ENCODE measurements around the gene EVI2A. TPM values are rescaled to one million over a fixed set of nuclear protein-coding genes. Genes with fewer than 3 reads are reported as not detected.

The EVI2A gene
- total RNA-seq, 1 donor from 2014 or later: not detected

DNA sequence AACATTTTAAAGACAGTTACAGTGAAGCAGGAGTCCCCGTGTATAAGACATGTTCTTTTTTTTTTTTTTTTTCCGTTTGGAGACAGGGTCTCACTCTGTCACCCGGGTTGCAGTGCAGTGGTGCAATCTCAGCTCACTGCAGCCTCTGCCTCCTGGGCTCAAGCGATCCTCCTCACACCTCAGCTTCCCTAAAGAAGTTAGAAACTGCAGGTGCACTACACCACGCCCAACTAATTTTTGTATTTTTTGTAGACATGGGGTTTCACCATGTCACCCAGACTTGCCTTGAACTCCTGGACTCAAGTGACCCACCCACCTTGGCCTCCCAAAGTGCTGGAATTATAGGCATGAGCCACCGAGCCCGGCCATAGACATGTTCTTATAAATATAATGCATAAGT is 10.5 kb downstream of the EVI2A start:
- H3K36me3 ChIP-seq (ENCODE audit: control insufficient read depth, insufficient read depth, low read length): no peaks in the 10 kb centered on the region
- no peaks in the 10 kb centered on the region for H3K27me3 ChIP-seq (ENCODE audit: control insufficient read depth, insufficient read depth, low read length)
- TF ChIP-seq, protein P1, sequence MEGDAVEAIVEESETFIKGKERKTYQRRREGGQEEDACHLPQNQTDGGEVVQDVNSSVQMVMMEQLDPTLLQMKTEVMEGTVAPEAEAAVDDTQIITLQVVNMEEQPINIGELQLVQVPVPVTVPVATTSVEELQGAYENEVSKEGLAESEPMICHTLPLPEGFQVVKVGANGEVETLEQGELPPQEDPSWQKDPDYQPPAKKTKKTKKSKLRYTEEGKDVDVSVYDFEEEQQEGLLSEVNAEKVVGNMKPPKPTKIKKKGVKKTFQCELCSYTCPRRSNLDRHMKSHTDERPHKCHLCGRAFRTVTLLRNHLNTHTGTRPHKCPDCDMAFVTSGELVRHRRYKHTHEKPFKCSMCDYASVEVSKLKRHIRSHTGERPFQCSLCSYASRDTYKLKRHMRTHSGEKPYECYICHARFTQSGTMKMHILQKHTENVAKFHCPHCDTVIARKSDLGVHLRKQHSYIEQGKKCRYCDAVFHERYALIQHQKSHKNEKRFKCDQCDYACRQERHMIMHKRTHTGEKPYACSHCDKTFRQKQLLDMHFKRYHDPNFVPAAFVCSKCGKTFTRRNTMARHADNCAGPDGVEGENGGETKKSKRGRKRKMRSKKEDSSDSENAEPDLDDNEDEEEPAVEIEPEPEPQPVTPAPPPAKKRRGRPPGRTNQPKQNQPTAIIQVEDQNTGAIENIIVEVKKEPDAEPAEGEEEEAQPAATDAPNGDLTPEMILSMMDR (IDR thresholded peaks at IDR 0.05; ENCODE audit: insufficient read depth, low read length, severe bottlenecking): no peak
- H3K4me3 ChIP-seq (ENCODE audit: low read depth, low read length): no peak overlapping the region
- DNase-seq (ENCODE audit: low read depth) (no peak), FAIRE-seq (no peak)

- FAIRE-seq (no peak), DNase-seq (ENCODE audit: low read depth) (no peak)
- TF ChIP-seq, protein P1 (IDR thresholded peaks at IDR 0.05; ENCODE audit: insufficient read depth, low read length, severe bottlenecking): no peak
- Histone ChIP-seq H3K4me3 (ENCODE audit: low read depth, low read length) (no peak overlapping the region), H3K36me3 (ENCODE audit: control insufficient read depth, insufficient read depth, low read length) (no peaks in the 10 kb centered on the region), H3K27me3 (ENCODE audit: control insufficient read depth, insufficient read depth, low read length) (no peaks in the 10 kb centered on the region)
These were observed 11.2 kb downstream of the EVI2A start for GRCh38 chr17:31310260-31310659.

GRCh38 chr17:31309556-31309955 is 11.9 kb downstream of the EVI2A start:
- Histone ChIP-seq H3K27me3 (ENCODE audit: control insufficient read depth, insufficient read depth, low read length) (no peaks in the 10 kb centered on the region), H3K36me3 (ENCODE audit: control insufficient read depth, insufficient read depth, low read length) (no peaks in the 10 kb centered on the region), H3K4me3 (ENCODE audit: low read depth, low read length) (no peak overlapping the region)
- FAIRE-seq (no peak), DNase-seq (ENCODE audit: low read depth) (no peak)
- TF ChIP-seq, protein P1 (IDR thresholded peaks at IDR 0.05; ENCODE audit: insufficient read depth, low read length, severe bottlenecking): no peak

DNA sequence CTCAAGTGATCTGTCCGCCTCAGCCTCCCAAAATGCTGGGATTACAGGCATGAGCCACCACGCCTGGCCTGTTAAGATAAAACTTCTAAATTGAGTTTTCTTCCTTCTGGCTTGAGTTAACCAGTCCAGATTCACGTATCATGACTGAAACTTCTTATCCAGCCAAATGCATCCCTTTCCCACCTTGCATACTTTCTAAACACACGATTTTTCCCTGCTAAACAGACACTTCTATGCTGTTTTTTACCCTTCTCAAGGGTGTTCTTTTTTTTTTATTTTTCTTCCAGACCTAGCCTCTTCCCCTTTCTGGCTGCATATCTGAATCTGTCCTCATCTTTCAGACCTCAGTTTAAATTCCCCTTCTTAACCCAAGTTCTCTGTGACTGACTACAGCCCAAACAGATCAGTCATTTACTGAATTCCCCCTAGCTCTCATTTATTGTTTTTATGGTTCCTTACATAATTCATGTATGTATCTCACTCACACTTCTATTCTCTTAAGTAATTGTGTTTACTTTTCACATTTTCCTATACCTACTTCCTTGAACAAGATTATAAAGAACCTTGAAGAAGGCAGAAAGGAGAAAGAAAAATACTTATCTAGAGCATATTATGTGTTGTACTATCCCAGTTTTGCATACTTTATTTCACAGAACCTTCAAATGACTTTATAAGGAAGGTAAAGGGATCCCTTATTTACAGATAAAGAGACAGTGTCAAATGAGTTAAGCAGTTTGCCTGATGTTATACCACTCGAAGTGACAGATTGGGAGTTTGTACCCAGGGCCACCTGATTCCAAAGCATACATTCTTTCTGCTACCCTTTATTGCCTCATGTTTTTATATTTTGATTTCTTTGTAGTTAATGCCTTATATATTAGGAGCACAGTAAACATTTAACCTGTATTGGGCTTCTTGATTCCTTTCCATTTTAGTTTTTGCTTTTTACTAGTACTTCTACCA is 12.8 kb downstream of the EVI2A start:
- TF ChIP-seq, protein P1 (IDR thresholded peaks at IDR 0.05; ENCODE audit: insufficient read depth, low read length, severe bottlenecking): no peak
- DNase-seq (ENCODE audit: low read depth) (no peak), FAIRE-seq (no peak)
- H3K27me3 ChIP-seq (ENCODE audit: control insufficient read depth, insufficient read depth, low read length): no peaks in the 10 kb centered on the region
- H3K36me3 ChIP-seq (ENCODE audit: control insufficient read depth, insufficient read depth, low read length): no peaks in the 10 kb centered on the region
- H3K4me3 ChIP-seq (ENCODE audit: low read depth, low read length): no peak overlapping the region

DNA sequence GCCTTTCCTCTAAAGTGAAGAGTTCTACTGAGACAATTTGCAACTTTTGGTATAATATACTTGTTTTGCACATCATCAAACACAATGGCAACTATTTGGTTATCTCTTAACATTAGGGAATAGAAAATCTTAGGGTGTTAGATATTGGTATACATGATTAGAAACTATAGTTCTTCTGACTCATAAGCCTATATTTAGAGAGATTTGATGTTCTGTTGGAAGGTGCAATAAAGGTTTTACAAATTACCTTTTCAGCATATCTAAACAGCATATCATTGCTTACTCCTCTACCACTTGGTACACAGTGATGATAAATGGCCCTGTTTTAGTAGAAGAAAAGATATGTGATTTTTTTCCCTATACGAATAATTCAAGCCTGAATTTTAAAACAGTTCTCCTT is 13.8 kb downstream of the EVI2A start:
- no peak overlapping the region for H3K4me3 ChIP-seq (ENCODE audit: low read depth, low read length)
- no peaks in the 10 kb centered on the region for H3K36me3 ChIP-seq (ENCODE audit: control insufficient read depth, insufficient read depth, low read length)
- TF ChIP-seq, protein P1 (IDR thresholded peaks at IDR 0.05; ENCODE audit: insufficient read depth, low read length, severe bottlenecking): no peak
- DNase-seq (ENCODE audit: low read depth): no peak
- no peak for FAIRE-seq
- no peaks in the 10 kb centered on the region for H3K27me3 ChIP-seq (ENCODE audit: control insufficient read depth, insufficient read depth, low read length)

Data from bronchial epithelial cell (primary cell).